Lung (tissue), 12 donors: Measurements from ENCODE around the gene LMTK3. TPM values are rescaled to one million over a fixed set of nuclear protein-coding genes. Genes with fewer than 3 reads are reported as not detected.
"Not testable (repeated sequence)": the region's sequence is repeated elsewhere in the genome, so short reads cannot be mapped to it uniquely, and the experiment has no call there.

Source experiments
- ATAC-seq: fragments of 200-7000 bp; cut with Tn5 transposase; one replicate; pipeline ENCODE4 v1.9.1; 2020; ENCODE audit warnings: moderate number of reproducible peaks; ENCODE audit not compliant: insufficient read depth, low FRiP score
- DNase-seq, 3 donors: peaks; one replicate each; pipeline ENCODE4 v3.0.0-alpha.2; 2013 to 2017
- H3K27ac ChIP-seq, 2 donors: one replicate each; pipeline ENCODE4 v1.5.1; 2013; ENCODE audit warnings: mild to moderate bottlenecking in 2 of 2, moderate library complexity in 2 of 2, control low read depth in 1 of 2, inconsistent platforms in 1 of 2, low read depth in 1 of 2, low read length in 1 of 2
- H3K27me3 ChIP-seq, 3 donors: one replicate each; pipeline ENCODE4 v1.5.1; 2013; ENCODE audit warnings: low read length in 2 of 3; ENCODE audit not compliant: control insufficient read depth in 3 of 3, insufficient read depth in 3 of 3
- H3K36me3 ChIP-seq, 4 donors: one replicate each; pipeline ENCODE4 v1.5.1; 2013; ENCODE audit warnings: low read length in 4 of 4, mild to moderate bottlenecking in 1 of 4, moderate library complexity in 1 of 4; ENCODE audit not compliant: control insufficient read depth in 4 of 4, insufficient read depth in 4 of 4
- H3K4me1 ChIP-seq, 5 donors: one replicate each; pipeline ENCODE4 v1.5.1; 2013; ENCODE audit warnings: low read length in 5 of 5, mild to moderate bottlenecking in 2 of 5, moderate library complexity in 1 of 5; ENCODE audit not compliant: control insufficient read depth in 5 of 5, insufficient read depth in 5 of 5
- H3K4me3 ChIP-seq: one replicate; pipeline ENCODE4 v1.5.1; 2013; ENCODE audit warnings: mild to moderate bottlenecking, control low read depth, moderate library complexity
- H3K9ac ChIP-seq, 2 donors: one replicate each; pipeline ENCODE4 v1.5.1; 2013; ENCODE audit warnings: low read length in 2 of 2, control low read depth in 1 of 2; ENCODE audit not compliant: insufficient read depth in 1 of 2
- H3K9me3 ChIP-seq, 4 donors: one replicate each; pipeline ENCODE4 v1.5.1; 2013; ENCODE audit warnings: low read length in 3 of 4, mild to moderate bottlenecking in 1 of 4, moderate library complexity in 1 of 4; ENCODE audit not compliant: control insufficient read depth in 4 of 4, insufficient read depth in 3 of 4
- WGBS, 2 donors: extraction: QIAGEN DNeasy Blood & Tissue Kit; methylation state at CpG; one replicate each; pipeline ENCODE4 v1.1.7; 2013; 5-methylcytosine and 5-hydroxymethylcytosine counted together
- polyA plus RNA-seq, 2 donors: library from polyadenylated mRNA; stranded (reverse); fragments of 200-250 nt; gene quantifications; one replicate each; pipeline ENCODE4 v1.2.1, GENCODE V29; 2013
- total RNA-seq, 2 donors: library from RNA; depleted of rRNA in 1 of 2; stranded (reverse); fragments of >200 nt in 1 of 2; gene quantifications; one replicate each; pipeline ENCODE4 v1.2.1, GENCODE V29; 2014 to 2021
- TF ChIP-seq, protein P1 (sequence below): IDR thresholded peaks from 2 replicates; pipeline ENCODE4 v1.5.1; 2012; ENCODE audit warnings: mild to moderate bottlenecking; ENCODE audit errors: control extremely low read depth, extremely low read depth
- donor health status: control.
- donor health status: control.
- donor health status: Bipolar disorder and iron deficiency.
- donor health status: healthy.
- donor health status: DM: yes; HTN: yes; CAD: no.

Gene LMTK3
- total and polyA plus RNA-seq, 4 donors, result 1.9 to 10.7 (median 4.8) TPM

DNA sequence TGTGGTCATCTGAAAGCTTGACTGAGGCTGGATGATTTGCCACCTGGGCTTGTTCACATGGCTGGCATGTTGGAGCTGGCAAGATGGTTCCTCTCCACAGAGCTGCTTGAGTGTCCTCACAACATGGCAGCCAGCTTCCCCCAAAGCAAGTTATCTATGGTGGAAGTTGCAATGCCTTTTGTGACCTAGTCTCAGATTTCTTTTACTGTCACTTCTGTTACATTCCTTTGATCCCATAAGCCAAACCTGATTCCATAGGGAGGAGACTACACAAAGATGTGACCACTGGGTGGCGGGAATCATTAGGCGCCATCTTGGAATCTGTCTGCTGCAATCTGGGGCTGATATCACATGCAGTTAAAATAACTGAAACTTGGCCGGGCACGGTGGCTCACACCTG is 17.5 kb upstream of the LMTK3 start:
- TF ChIP-seq, protein P1, sequence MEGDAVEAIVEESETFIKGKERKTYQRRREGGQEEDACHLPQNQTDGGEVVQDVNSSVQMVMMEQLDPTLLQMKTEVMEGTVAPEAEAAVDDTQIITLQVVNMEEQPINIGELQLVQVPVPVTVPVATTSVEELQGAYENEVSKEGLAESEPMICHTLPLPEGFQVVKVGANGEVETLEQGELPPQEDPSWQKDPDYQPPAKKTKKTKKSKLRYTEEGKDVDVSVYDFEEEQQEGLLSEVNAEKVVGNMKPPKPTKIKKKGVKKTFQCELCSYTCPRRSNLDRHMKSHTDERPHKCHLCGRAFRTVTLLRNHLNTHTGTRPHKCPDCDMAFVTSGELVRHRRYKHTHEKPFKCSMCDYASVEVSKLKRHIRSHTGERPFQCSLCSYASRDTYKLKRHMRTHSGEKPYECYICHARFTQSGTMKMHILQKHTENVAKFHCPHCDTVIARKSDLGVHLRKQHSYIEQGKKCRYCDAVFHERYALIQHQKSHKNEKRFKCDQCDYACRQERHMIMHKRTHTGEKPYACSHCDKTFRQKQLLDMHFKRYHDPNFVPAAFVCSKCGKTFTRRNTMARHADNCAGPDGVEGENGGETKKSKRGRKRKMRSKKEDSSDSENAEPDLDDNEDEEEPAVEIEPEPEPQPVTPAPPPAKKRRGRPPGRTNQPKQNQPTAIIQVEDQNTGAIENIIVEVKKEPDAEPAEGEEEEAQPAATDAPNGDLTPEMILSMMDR, result no peak
- WGBS, 2 donors, result 95 to 96% methylated on average over 4 of the region's 4 CpGs
- H3K36me3 ChIP-seq, result no peaks in the 10 kb centered on the region
- H3K9me3 ChIP-seq, result peaks cover 0 to 20% (median 5%) of the 10 kb centered on the region in 4 donors
- no peak overlapping the region for H3K27ac ChIP-seq
- no peak overlapping the region for H3K4me3 ChIP-seq
- H3K4me1 ChIP-seq, result no peaks in the 10 kb centered on the region
- no peak overlapping the region for H3K9ac ChIP-seq
- no peaks in the 10 kb centered on the region for H3K27me3 ChIP-seq
- ATAC-seq, result no peak
- no peak for DNase-seq

- no peaks in the 10 kb centered on the region for H3K27me3 ChIP-seq
- no peak overlapping the region for H3K4me3 ChIP-seq
- no peak for DNase-seq
- WGBS, 2 donors, result 97 to 98% methylated on average over 5 of the region's 5 CpGs
- no peaks in the 10 kb centered on the region for H3K4me1 ChIP-seq
- H3K36me3 ChIP-seq, result no peaks in the 10 kb centered on the region
- TF ChIP-seq, protein P1, result no peak
- ATAC-seq, result no peak
- H3K9me3 ChIP-seq, result peaks cover 0 to 21% (median 6%) of the 10 kb centered on the region in 4 donors
- H3K27ac ChIP-seq, result no peak overlapping the region
- H3K9ac ChIP-seq, result no peak overlapping the region
Measured at GRCh38 chr19:48524732-48525131, 13.1 kb upstream of the LMTK3 start.

DNA sequence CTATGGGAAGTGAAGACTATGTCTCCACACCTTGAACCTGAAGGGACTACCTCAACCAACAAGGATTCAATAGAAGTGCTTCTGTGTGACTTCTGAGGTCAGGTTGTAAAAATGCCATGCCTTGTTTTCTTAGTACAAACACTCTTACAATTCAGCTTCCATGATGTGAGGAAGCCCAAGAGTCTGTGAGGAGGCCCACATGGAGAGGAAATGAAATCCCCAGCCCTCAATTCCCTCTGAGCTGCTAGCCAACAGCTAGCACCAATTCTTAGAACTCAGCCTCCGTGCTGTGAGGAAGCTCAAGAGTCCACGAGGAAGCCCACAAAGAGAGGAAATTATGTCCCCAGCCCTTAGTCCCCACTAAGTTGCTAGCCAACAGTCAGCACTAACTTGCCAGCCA is 12.6 kb upstream of the LMTK3 start:
- Histone ChIP-seq H3K27ac (no peak overlapping the region), H3K4me1 (no peaks in the 10 kb centered on the region), H3K4me3 (no peak overlapping the region), H3K9ac (no peak overlapping the region), H3K36me3 (no peaks in the 10 kb centered on the region), H3K9me3 (peaks cover 0 to 18% (median 6%) of the 10 kb centered on the region in 4 donors), H3K27me3 (no peaks in the 10 kb centered on the region)
- DNase-seq, result no peak
- WGBS, 2 donors, result 76 to 84% methylated on average over 2 of the region's 2 CpGs
- TF ChIP-seq, protein P1, result no peak
- no peak for ATAC-seq

DNA sequence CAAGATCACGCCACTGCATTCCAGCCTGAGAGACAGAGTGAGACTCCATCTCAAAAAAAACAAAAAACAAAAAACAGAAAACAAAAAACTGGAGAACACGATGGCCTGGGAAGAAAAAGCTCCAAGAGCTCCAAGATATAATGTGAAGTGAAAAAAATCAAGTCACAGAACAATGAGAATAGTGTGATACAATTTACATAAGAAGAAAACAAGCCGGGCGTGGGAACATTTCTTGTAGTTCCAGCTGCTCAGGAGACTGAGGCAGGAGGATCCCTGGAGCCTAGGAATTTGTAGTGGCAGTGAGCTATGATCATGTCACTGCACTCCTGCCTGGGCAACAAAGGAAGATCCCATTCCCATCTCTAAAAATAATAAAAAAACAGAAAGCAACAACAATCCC is 8.5 kb upstream of the LMTK3 start:
- no peaks in the 10 kb centered on the region for H3K4me1 ChIP-seq
- H3K27ac ChIP-seq, result no peak overlapping the region
- no peaks in the 10 kb centered on the region for H3K27me3 ChIP-seq
- H3K4me3 ChIP-seq, result no peak overlapping the region
- DNase-seq, result no peak
- 72 to 82% methylated on average over 4 of the region's 4 CpGs for WGBS, 2 donors
- H3K9ac ChIP-seq, result no peak overlapping the region
- TF ChIP-seq, protein P1, result no peak
- peaks cover 0 to 7% (median 3%) of the 10 kb centered on the region in 4 donors for H3K9me3 ChIP-seq
- no peak for ATAC-seq
- no peaks in the 10 kb centered on the region for H3K36me3 ChIP-seq

DNA sequence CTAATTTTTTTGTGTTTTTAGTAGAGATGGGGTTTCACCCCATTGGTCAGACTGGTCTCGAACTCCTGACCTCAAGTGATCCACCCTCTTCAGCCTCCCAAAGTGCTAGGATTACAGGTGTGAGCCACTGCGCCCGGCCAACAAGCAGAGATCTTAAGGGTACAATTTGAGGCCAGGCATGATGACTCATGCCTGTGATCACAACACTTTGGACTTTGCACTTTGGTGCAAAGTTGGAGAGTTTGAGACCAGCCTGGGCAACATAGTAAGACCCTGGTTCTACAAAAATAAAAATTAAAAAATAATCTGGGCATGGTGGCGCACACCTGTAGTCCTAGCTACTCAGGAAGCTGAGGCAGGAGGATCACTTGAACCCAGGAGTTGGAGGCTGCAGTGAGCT is 7.8 kb upstream of the LMTK3 start:
- H3K4me3 ChIP-seq, DNase-seq, H3K36me3 ChIP-seq, H3K4me1 ChIP-seq, H3K27me3 ChIP-seq, H3K9ac ChIP-seq, ATAC-seq, H3K9me3 ChIP-seq, H3K27ac ChIP-seq: not testable (repeated sequence)
- 89 to 90% methylated on average over 4 of the region's 4 CpGs for WGBS, 2 donors
